Kidney epithelial cell (primary cell): ENCODE results near the gene MCMBP. TPM values are rescaled to one million over a fixed set of nuclear protein-coding genes. Genes with fewer than 3 reads are reported as not detected.
"Not testable (repeated sequence)": the region's sequence is repeated elsewhere in the genome, so short reads cannot be mapped to it uniquely, and the experiment has no call there.

ENCODE experiments used
- DNase-seq: peaks from one replicate; pipeline ENCODE4 v3.0.0-alpha.2; 2010; ENCODE audit warnings: low read depth
- H3K27me3 ChIP-seq: 2 replicates; pipeline ENCODE4 v1.6.0; 2011; ENCODE audit warnings: low read length; ENCODE audit not compliant: control insufficient read depth, insufficient read depth
- H3K36me3 ChIP-seq: 2 replicates; pipeline ENCODE4 v1.5.1; 2011; ENCODE audit warnings: low read length; ENCODE audit not compliant: control insufficient read depth, insufficient read depth
- H3K4me3 ChIP-seq: 2 replicates; pipeline ENCODE4 v1.5.1; 2011; ENCODE audit warnings: low read depth, mild to moderate bottlenecking, control low read depth, low read length
- CTCF ChIP-seq: IDR thresholded peaks from 2 replicates; pipeline ENCODE4 v1.5.1; 2011; ENCODE audit warnings: mild to moderate bottlenecking, moderate library complexity, low read length, control low read depth, inconsistent platforms; ENCODE audit not compliant: insufficient read depth, poor library complexity, severe bottlenecking
- total RNA-seq: library from RNA; depleted of rRNA; stranded (reverse); fragments of >200 nt; gene quantifications from 2 replicates; pipeline ENCODE4 v1.2.3, GENCODE V29; 2015

The MCMBP gene
- total RNA-seq, 1 donor from 2014 or later: 45.2 TPM

GRCh38 chr10:119893845-119894427, 21.3 kb upstream of the MCMBP start:
- no peak for TF ChIP-seq CTCF
- Histone ChIP-seq H3K36me3 (no peaks in the 10 kb centered on the region), H3K27me3 (no peaks in the 10 kb centered on the region), H3K4me3 (no peak overlapping the region)
- DNase-seq: no peak

GRCh38 chr10:119893074-119893473, 20.4 kb upstream of the MCMBP start:
- no peak for DNase-seq
- H3K4me3 ChIP-seq: peak overlapping the region; percentile 96
- TF ChIP-seq CTCF: no peak
- H3K27me3 ChIP-seq: no peaks in the 10 kb centered on the region
- no peaks in the 10 kb centered on the region for H3K36me3 ChIP-seq

- Histone ChIP-seq H3K4me3 (peak within 1 kb of the TSS; percentile 96), H3K27me3 (no peaks in the 10 kb centered on the region), H3K36me3 (no peaks in the 10 kb centered on the region)
- peak; percentile 86 for DNase-seq
- no peak for TF ChIP-seq CTCF
Observed at GRCh38 chr10:119892188-119893065, 19.8 kb upstream of the MCMBP start, which contains the start of gene SEC23IP. Gene SEC23IP, plus strand, starts transcription at chr10:119892730. Its CDS starts 53 bp downstream, at chr10:119892783.

- H3K27me3 ChIP-seq, H3K36me3 ChIP-seq, DNase-seq: not testable (repeated sequence)
- H3K4me3 ChIP-seq: peak overlapping the region; percentile 96
Observed at GRCh38 chr10:119891849-119892187, 19.2 kb upstream of the MCMBP start.

GRCh38 chr10:119890307-119890706, 17.7 kb upstream of the MCMBP start:
- not testable (repeated sequence) for DNase-seq, H3K36me3 ChIP-seq, H3K4me3 ChIP-seq, H3K27me3 ChIP-seq

- not testable (repeated sequence) for DNase-seq, H3K4me3 ChIP-seq, H3K27me3 ChIP-seq, H3K36me3 ChIP-seq
Observed at GRCh38 chr10:119889201-119889600, 16.6 kb upstream of the MCMBP start.

GRCh38 chr10:119888715-119889114, 16.1 kb upstream of the MCMBP start:
- H3K27me3 ChIP-seq, H3K36me3 ChIP-seq, H3K4me3 ChIP-seq, DNase-seq: not testable (repeated sequence)

- H3K27me3 ChIP-seq, H3K36me3 ChIP-seq, DNase-seq, H3K4me3 ChIP-seq: not testable (repeated sequence)
Observed at GRCh38 chr10:119886070-119886469, 13.4 kb upstream of the MCMBP start.

GRCh38 chr10:119883901-119884611, 11.4 kb upstream of the MCMBP start:
- not testable (repeated sequence) for H3K27me3 ChIP-seq, H3K4me3 ChIP-seq, H3K36me3 ChIP-seq, DNase-seq
